Superior temporal gyrus (tissue), 1 donor: ENCODE results near the gene TATDN2.

Source experiments
- DNase-seq: peaks from one replicate; pipeline ENCODE4 v3.0.0-alpha.2; 2016; ENCODE audit errors: extremely low spot score

TATDN2 gene

DNA sequence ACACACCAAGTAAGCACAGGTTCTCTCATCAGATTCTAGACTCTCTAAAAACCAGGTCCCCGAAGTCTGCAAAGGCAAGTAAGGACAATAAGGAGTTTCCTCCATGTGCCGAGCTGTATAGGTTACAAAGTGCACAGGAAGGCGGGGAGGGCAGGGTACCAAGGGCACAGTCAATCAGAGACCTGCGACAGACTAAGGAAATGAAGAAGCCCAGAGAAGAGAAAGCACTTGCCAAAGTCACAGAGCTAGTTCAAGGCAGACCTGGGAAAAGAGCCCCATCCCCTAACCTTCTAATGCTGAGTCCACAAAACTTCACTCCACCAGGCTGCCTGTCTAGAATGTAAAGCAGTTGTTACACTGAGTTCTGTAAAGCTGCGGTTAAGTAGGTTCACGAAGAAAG is 71.0 kb downstream of the TATDN2 start:
- no peak for DNase-seq

GRCh38 chr3:10319804-10320203 is 71.5 kb downstream of the TATDN2 start:
- no peak for DNase-seq

- DNase-seq: no peak
Measured at GRCh38 chr3:10320320-10320677, 72.0 kb downstream of the TATDN2 start.

- no peak for DNase-seq
Measured at GRCh38 chr3:10321630-10322351, 73.5 kb downstream of the TATDN2 start.

DNA sequence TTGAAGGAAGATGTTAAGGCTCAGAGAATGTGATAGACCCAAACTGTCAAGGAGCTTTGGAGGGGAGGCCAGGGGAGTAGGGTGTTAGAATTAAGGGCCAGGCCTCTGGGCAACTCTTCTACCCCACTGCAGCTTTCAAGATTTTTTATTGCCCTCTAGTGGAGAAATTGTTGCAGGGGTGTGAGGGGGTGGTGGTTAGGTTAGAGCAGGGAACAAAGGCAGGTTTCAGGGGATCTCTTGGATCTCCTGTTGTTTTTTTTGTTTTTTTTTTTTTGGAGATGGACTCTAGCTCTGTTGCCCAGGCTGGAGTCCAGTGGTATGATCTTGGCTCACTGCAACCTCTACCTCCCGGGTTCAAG is 74.1 kb downstream of the TATDN2 start:
- DNase-seq: no peak

GRCh38 chr3:10327592-10327991 is 79.3 kb downstream of the TATDN2 start:
- DNase-seq: no peak

GRCh38 chr3:10328460-10329071 is 80.3 kb downstream of the TATDN2 start:
- DNase-seq: no peak

- DNase-seq: no peak
Measured at GRCh38 chr3:10329495-10330015, 81.3 kb downstream of the TATDN2 start.

GRCh38 chr3:10330319-10330718 is 82.1 kb downstream of the TATDN2 start:
- DNase-seq: no peak
